GM21390 (cell line): ENCODE measurements around the gene MATR3.
"Not testable (repeated sequence)": the region's sequence is repeated elsewhere in the genome, so short reads cannot be mapped to it uniquely, and the experiment has no call there.

Experiments
- ATAC-seq: cut with Tn5 transposase; IDR thresholded peaks from one replicate; pipeline ENCODE4 v1.9.1; 2021; ENCODE audit not compliant: unreplicated experiment

Gene MATR3

GRCh38 chr5:139293507-139294373, at the start of gene MATR3:
MATR3 (plus strand) TSS chr5:139293740; CDS start chr5:139307416, 13,676 bp downstream.
- ATAC-seq, result peak; percentile 79

GRCh38 chr5:139245637-139246339, 47.8 kb upstream of the MATR3 start:
- no peak for ATAC-seq

- ATAC-seq, result no peak
These were observed 47.1 kb upstream of the MATR3 start for GRCh38 chr5:139246394-139246793.

- ATAC-seq, result no peak
These were observed 44.6 kb upstream of the MATR3 start for GRCh38 chr5:139248826-139249453.

GRCh38 chr5:139251281-139251687, 42.3 kb upstream of the MATR3 start:
- ATAC-seq, result no peak

- no peak for ATAC-seq
These were observed 41.7 kb upstream of the MATR3 start for GRCh38 chr5:139251695-139252288.

- no peak for ATAC-seq
These were observed 40.4 kb upstream of the MATR3 start for GRCh38 chr5:139253115-139253514.

- no peak for ATAC-seq
These were observed 36.7 kb upstream of the MATR3 start for GRCh38 chr5:139256820-139257219.

- no peak for ATAC-seq
These were observed 31.3 kb upstream of the MATR3 start for GRCh38 chr5:139262059-139262741.

- peak; percentile 86 for ATAC-seq
These were observed 30.6 kb upstream of the MATR3 start for GRCh38 chr5:139262742-139263445.

- ATAC-seq, result no peak
These were observed 30.0 kb upstream of the MATR3 start for GRCh38 chr5:139263536-139263935.

GRCh38 chr5:139263946-139264345, 29.6 kb upstream of the MATR3 start:
- no peak for ATAC-seq

- no peak for ATAC-seq
These were observed 28.5 kb upstream of the MATR3 start for GRCh38 chr5:139265001-139265400.

- no peak for ATAC-seq
These were observed 27.3 kb upstream of the MATR3 start for GRCh38 chr5:139266236-139266635.

GRCh38 chr5:139267481-139267880, 26.1 kb upstream of the MATR3 start:
- ATAC-seq, result no peak

GRCh38 chr5:139268364-139269202, 25.0 kb upstream of the MATR3 start:
- no peak for ATAC-seq

- not testable (repeated sequence) for ATAC-seq
These were observed 22.8 kb upstream of the MATR3 start for GRCh38 chr5:139270718-139271117.

GRCh38 chr5:139271201-139272027, 22.1 kb upstream of the MATR3 start:
- no peak for ATAC-seq
